NCI-H510A treated with DMSO at 0.1 percent for 48 hours (cell line): ENCODE measurements around the gene GRIA1.
A peak's percentile ranks its signal among the peaks of the same experiment; 100 is the strongest.

Experiments
- DNase-seq: peaks from one replicate; lab custom pipeline; 2025; lab: John Stamatoyannopoulos, UW

Gene GRIA1

GRCh38 chr5:153780876-153781705, 290.6 kb downstream of the GRIA1 start:
- no peak for DNase-seq

- DNase-seq, result no peak
These were observed 292.3 kb downstream of the GRIA1 start for GRCh38 chr5:153782589-153783361.

- DNase-seq, result no peak
These were observed 292.8 kb downstream of the GRIA1 start for GRCh38 chr5:153783362-153783658.

GRCh38 chr5:153784277-153784676, 293.8 kb downstream of the GRIA1 start:
- no peak for DNase-seq

- DNase-seq, result no peak
These were observed 300.9 kb downstream of the GRIA1 start for GRCh38 chr5:153791339-153791738.

GRCh38 chr5:153792305-153792704, 301.8 kb downstream of the GRIA1 start:
- DNase-seq, result no peak

GRCh38 chr5:153793699-153794098, 303.2 kb downstream of the GRIA1 start:
- no peak for DNase-seq

GRCh38 chr5:153794327-153794726, 303.9 kb downstream of the GRIA1 start:
- no peak for DNase-seq

- no peak for DNase-seq
These were observed 306.1 kb downstream of the GRIA1 start for GRCh38 chr5:153796527-153796926.

GRCh38 chr5:153797484-153797883, 307.0 kb downstream of the GRIA1 start:
- no peak for DNase-seq

- no peak for DNase-seq
These were observed 308.4 kb downstream of the GRIA1 start for GRCh38 chr5:153798830-153799229.

GRCh38 chr5:153799466-153799865, 309.0 kb downstream of the GRIA1 start:
- no peak for DNase-seq

GRCh38 chr5:153802050-153802821, 311.8 kb downstream of the GRIA1 start:
- no peak for DNase-seq

- DNase-seq, result peak; percentile 29
These were observed 317.3 kb downstream of the GRIA1 start for GRCh38 chr5:153807801-153808200.

GRCh38 chr5:153809166-153809565, 318.7 kb downstream of the GRIA1 start:
- no peak for DNase-seq

- no peak for DNase-seq
These were observed 323.4 kb downstream of the GRIA1 start for GRCh38 chr5:153813901-153814300.

- DNase-seq, result no peak
These were observed 326.4 kb downstream of the GRIA1 start for GRCh38 chr5:153816870-153817269.

GRCh38 chr5:153818626-153819025, 328.2 kb downstream of the GRIA1 start:
- no peak for DNase-seq

- no peak for DNase-seq
These were observed 332.6 kb downstream of the GRIA1 start for GRCh38 chr5:153823036-153823435.

GRCh38 chr5:153824909-153825308, 334.4 kb downstream of the GRIA1 start:
- DNase-seq, result no peak

GRCh38 chr5:153827397-153827796, 336.9 kb downstream of the GRIA1 start:
- no peak for DNase-seq

GRCh38 chr5:153829510-153830065, 339.1 kb downstream of the GRIA1 start:
- DNase-seq, result no peak
